Measurements from ENCODE around the gene NAPSA.
A peak's percentile ranks its signal among the peaks of the same experiment; 100 is the strongest.
"Not testable (repeated sequence)": the region's sequence is repeated elsewhere in the genome, so short reads cannot be mapped to it uniquely, and the experiment has no call there.

The NAPSA gene

DNA sequence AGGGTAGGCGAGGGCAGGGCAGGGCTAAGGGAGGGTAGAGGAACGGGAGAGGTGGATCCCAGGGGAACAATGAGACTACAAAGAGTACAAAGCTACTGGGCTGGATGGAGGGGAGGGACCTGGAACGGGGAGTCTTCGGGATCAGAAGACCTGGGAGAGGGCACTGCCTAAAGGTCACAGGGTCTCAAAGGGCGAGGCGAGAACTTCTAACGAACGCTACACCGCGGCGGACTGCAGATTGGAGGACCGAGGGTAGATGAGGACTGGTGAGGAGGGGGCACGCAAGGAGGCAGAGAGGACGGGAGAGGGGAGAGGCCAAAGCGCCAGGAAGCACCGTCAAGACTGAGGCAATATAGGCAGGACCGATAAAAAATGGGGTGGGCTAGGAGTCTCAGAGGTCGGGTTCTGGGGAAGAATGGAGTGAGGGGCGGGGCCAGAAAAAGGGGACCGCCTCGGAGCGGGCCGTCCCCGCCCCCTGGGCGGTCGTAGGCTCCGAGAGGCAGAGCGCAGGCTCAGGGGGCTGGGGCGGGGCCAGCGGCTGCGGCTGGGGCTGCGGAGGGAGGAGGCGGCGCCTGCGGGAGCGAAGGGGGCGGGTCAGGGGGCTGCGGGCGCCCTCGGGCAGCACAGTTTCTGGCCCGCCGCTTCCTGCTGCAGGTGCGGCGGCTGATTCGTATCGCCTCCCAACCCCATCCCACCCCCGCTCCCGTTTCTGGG, 34.9 kb downstream of the NAPSA start:
- DNase-seq (ENCODE audit: low read depth), result peak; percentile 74

GRCh38 chr19:50329926-50330294, 35.5 kb downstream of the NAPSA start:
- DNase-seq (ENCODE audit: low read depth), result not testable (repeated sequence)

- peak; percentile 94 for DNase-seq (ENCODE audit: low read depth)
Measured at GRCh38 chr19:50329146-50329925, 36.1 kb downstream of the NAPSA start, which contains the start of gene KCNC3. KCNC3 (minus strand) TSS chr19:50329377; CDS start chr19:50329082, 295 bp downstream.

DNA sequence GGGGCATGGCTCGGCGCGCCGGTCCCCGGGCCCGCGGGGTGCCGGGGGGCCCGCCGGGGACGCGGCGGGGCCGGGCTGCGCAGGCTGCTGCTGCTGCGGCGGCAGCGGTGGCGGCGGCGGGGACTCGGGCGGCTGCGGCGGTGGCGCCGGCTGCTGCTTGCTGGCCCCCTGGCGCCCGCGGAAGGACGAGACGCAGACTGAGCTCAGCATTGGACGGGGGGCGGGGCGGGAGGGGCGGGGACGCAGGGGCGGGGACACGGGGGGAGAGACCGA, 36.6 kb downstream of the NAPSA start:
- no peak for DNase-seq (ENCODE audit: low read depth)

GRCh38 chr19:50328224-50328872, 37.1 kb downstream of the NAPSA start:
- no peak for DNase-seq (ENCODE audit: low read depth)

- no peak for DNase-seq (ENCODE audit: low read depth)
Measured at GRCh38 chr19:50327461-50328223, 37.8 kb downstream of the NAPSA start.

DNA sequence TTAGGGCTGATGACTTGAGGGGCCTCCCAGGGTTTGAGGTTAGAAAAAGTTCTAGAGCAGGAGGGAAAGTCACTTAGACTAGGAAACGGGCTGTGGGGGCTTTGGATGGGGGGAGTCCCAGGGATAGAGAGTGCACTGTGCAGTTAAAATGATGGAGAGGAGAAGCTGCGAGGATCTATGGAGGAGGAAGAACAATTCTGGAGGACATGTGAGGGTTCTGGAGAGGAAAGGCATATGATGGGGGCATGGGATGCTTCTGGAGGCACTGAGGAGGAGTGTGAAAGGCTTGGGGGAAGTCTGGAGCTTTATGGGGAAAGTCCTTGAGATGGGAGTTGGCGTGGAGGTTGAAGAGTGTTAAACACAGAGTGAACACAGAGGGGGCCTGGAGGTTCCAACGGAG, 38.4 kb downstream of the NAPSA start:
- DNase-seq (ENCODE audit: low read depth), result no peak

- DNase-seq (ENCODE audit: low read depth), result no peak
Measured at GRCh38 chr19:50326101-50326664, 39.3 kb downstream of the NAPSA start.

GRCh38 chr19:50325310-50326100, 39.9 kb downstream of the NAPSA start:
- peak; percentile 55 for DNase-seq (ENCODE audit: low read depth)

DNA sequence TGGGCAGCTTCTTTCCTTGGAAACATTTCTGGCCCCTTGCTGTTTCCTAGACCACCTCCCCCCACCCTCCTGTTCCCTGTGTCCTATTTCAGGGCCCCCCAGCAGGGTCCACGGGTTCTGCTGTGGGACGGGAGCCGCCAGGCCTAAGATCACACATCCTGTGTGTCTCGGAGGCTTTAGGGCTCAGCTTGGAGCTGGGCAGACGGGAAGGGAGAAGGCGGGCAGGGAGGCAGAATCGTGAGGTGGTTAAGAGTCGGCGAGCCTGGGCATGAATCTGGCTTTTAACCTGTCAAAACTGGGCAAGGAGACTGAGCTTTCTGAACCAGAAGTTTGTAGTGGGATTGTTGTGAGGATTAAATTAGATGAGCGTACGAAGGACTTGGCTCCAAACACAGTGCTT, 41.1 kb downstream of the NAPSA start:
- DNase-seq (ENCODE audit: low read depth), result no peak

DNA sequence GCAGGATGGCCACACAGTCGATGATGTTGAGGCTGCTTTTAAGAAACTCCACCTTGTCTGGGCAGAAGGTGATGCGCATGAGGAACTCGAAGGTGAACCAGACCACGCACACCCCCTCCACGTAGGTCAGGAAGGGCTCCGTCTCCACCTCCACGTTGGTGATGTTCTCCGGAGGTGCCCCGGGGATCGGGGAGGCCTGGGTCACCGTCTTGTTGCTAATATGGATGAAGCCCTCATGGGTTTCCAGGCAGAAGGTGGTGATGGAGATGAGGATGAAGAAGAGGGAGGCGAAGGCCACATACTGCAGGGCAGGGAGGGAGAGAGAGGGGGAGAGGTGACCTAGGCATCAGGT, 41.7 kb downstream of the NAPSA start:
- DNase-seq (ENCODE audit: low read depth), result no peak

DNA sequence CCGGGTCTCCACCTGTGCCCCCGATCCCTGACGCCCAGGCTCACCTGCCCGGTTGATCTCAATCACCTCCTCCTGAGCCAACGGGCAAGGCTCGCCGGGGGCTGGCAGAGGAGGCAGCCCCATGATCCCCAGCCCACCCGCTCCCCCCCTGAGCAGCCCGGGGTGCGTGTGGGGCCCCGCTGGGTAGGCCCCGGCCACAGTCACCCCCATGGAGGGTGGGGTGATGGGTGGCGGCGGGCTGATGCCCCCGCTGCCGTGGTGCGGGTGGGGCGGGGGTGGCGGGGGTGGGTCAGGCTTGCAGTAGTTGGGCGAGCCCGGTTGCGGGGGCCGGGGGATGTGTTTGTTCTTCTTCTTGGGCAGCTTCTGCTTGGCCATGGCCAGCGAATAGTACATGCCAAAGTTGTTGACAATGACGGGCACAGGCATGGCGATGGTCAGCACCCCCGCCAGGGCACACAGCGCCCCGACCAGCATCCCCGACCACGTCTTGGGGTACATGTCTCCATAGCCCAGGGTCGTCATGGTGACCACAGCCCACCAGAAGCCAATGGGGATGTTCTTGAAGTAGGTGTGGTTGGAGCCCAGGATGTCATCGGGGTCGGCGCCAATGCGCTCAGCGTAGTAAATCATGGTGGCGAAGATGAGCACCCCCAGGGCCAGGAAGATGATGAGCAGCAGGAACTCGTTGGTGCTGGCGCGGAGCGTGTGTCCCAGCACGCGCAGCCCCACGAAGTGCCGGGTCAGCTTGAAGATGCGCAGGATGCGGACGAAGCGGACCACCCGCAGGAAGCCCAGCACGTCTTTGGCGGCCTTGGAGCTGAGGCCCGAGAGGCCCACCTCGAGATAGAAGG, 42.3 kb downstream of the NAPSA start:
- no peak for DNase-seq (ENCODE audit: low read depth)

GRCh38 chr19:50322234-50322633, 43.2 kb downstream of the NAPSA start:
- DNase-seq (ENCODE audit: low read depth), result no peak

DNA sequence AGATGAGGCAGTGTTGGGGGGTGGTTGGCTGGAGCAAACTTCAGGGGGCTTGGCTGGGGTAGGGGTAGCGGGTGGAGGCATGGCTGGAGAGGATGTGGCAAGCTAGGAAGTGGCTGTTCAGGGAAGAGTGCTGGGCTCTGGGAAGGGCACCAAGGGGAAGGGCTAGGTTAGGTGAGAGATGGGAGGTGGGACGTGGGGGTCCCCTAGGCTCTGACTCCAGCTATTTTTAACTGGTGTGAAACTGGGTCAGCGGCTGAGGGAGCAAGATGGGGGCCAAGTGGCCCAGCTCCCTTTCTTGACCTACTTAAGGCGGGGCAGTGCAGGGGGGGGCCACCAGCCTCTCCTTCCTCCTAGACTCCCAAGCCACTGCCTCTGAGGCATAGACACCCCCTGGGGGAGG, 43.6 kb downstream of the NAPSA start:
- DNase-seq (ENCODE audit: low read depth), result no peak

- no peak for DNase-seq (ENCODE audit: low read depth)
Measured at GRCh38 chr19:50320596-50320995, 44.8 kb downstream of the NAPSA start.

DNA sequence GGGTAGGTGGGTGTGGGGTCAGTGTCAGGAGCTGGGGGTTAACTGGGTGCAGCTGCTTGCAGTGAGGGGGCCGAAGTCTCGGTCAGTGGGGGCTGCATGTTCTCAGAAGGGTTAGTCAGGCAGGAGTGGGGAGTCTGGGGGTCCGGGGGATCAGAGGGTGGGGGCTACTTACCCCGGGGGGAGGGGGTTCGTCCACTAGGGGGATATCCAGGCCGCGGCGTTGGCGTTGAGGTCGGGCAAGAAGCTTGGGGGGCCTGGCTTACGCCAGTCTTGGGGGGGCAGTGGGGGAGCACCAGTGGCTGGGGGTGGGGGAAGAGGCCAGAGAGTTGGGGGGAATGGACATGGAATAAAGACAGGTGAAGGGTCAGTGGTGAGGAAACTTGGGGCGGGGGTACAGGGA, 45.4 kb downstream of the NAPSA start:
- no peak for DNase-seq (ENCODE audit: low read depth)

DNA sequence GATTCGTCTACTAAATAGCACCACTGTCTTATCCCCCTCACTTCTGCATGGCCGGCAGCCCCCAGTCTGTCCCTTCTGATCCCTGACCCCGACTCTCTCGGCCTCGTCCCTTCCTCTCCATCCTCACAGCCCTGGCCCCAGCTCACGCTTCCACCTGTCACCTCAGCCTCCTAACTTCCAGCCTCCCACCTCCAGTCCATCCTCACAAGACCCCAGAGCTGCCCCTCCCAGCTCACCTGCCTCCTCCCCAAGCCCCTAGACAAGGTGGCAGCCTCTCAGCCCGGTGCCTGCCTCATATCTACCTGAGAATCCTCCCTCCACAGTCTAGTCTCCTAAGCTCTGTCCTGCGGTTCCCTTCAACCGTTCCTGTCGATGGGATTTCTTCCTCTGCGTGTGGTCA, 46.3 kb downstream of the NAPSA start:
- no peak for DNase-seq (ENCODE audit: low read depth)

DNA sequence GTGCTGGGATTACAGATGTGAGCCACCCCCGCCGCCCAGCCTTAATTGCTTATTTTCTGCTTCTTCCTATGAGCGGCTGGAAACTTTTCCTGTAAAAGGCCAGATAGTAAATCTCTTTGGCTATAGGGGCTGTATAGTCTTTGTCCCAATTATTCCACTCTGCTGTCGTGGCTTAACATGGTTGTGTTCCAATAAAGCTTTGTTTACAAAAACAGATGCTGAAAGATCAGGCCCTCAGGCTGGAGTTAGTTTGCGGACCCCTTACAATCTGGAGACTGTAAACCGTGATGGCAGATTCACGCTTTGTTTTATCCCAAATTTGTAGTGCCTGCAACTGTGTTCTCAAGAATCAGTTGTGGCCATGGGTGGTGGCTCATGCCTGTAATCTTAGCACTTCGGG, 47.0 kb downstream of the NAPSA start:
- no peak for DNase-seq (ENCODE audit: low read depth)

- DNase-seq (ENCODE audit: low read depth), result no peak
Measured at GRCh38 chr19:50317115-50317514, 48.3 kb downstream of the NAPSA start.

DNA sequence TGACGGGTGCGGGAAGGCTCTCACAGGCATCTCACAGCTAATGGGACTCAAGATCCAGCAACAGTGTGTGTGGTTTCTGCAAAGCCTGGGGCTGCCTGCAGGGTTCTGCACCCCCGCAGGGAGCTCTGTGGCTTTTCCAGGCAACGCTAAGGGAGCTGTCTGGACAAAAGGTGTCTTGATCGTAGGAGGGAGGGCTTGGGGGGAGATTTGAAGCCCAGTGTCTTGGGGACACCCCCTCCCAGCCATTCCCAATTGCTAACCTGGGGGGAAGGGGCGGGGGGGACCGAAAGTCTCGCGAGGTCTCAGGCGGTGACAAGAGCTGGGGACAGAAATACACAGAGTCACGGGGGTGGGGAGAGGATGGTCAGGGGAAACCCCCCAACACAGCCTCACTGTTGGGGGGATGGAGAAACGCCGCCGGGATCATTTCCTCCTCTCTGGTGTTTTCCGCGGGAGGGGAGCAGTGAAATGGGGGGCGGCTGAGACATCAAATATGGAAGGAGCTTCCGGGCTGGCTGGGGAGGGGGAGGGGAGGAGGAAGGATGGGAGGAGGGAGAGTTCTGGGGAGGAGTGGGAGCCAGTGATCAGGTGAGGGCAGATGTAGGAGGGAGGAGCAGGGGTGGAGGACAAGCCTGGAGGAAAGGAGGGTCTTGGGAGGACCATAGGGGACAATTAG, 49.5 kb downstream of the NAPSA start:
- DNase-seq (ENCODE audit: low read depth), result no peak
